Endothelial cell of umbilical vein (primary cell): ENCODE data around the gene TLE3. TPM values are rescaled to one million over a fixed set of nuclear protein-coding genes. Genes with fewer than 3 reads are reported as not detected.

Experiments used
- BruUV-seq: library from RNA; stranded (reverse); fragments of 400-500 nt; replicated peaks from 2 replicates; lab custom pipeline; 2021; lab: Mats Ljungman, UMichigan
- CTCF ChIA-PET: fragments of 300-600, 350-600 bp; sonication (Branson Sonifier 250); formaldehyde crosslinking; loops from one replicate; lab custom pipeline; 2021; ENCODE audit warnings: antibody characterized with exemption, inconsistent platforms; lab: Charles Lee
- POLR2A ChIA-PET: fragments of 300-600, 350-600 bp; sonication (Branson Sonifier 250); formaldehyde crosslinking; loops from one replicate; lab custom pipeline; 2021; ENCODE audit warnings: antibody characterized with exemption, inconsistent platforms; lab: Charles Lee
- DNase-seq: peaks from one replicate; pipeline ENCODE4 v3.0.0-alpha.2; 2011; ENCODE audit warnings: low read depth, low spot score
- FAIRE-seq: peaks from 2 replicates; lab custom pipeline; 2011; peaks lifted over from hg19 to GRCh38; lab: Jason Lieb, UNC
- H2AFZ ChIP-seq: 2 replicates; pipeline ENCODE4 v1.6.0; 2012; ENCODE audit warnings: low read depth, low read length, control low read depth, inconsistent platforms
- H3K27ac ChIP-seq: 2 replicates; pipeline ENCODE4 v1.5.1; 2011; ENCODE audit warnings: low read depth, mild to moderate bottlenecking, control low read depth, low read length, moderate library complexity; ENCODE audit not compliant: insufficient read depth
- H3K27me3 ChIP-seq, 2 experiments: 2 replicates each; pipeline versions ENCODE4 v1.6.0 to v1.6.1; 2011; ENCODE audit warnings: low read length in 2 of 2, mixed read lengths in 1 of 2; ENCODE audit not compliant: control insufficient read depth in 2 of 2, insufficient read depth in 2 of 2
- H3K36me3 ChIP-seq, 2 experiments: 2 replicates in 1 of 2; 3 replicates in 1 of 2; pipeline ENCODE4 v1.5.1; 2011; ENCODE audit warnings: low read length in 2 of 2, mild to moderate bottlenecking in 1 of 2, moderate library complexity in 1 of 2; ENCODE audit not compliant: control insufficient read depth in 2 of 2, insufficient read depth in 2 of 2; ENCODE audit errors: extremely low read depth in 1 of 2
- H3K4me1 ChIP-seq: 3 replicates; pipeline ENCODE4 v1.5.1; 2011; ENCODE audit warnings: mild to moderate bottlenecking, low read length; ENCODE audit not compliant: control insufficient read depth, insufficient read depth; ENCODE audit errors: extremely low read depth
- H3K4me2 ChIP-seq: 2 replicates; pipeline ENCODE4 v1.6.1; 2011; ENCODE audit warnings: low read length, control low read depth, mixed read lengths; ENCODE audit not compliant: insufficient read depth
- H3K4me3 ChIP-seq, 3 experiments: fragments of 200-600 bp in 1 of 3; sonication (generic), shearing (Covaris generic) in 1 of 3; replicated peaks in 1 of 3; 2 replicates each; pipeline ENCODE4 v1.5.1; 2011 to 2016; ENCODE audit warnings: control low read depth in 3 of 3, low read length in 3 of 3, mild to moderate bottlenecking in 2 of 3, inconsistent platforms in 1 of 3, low read depth in 1 of 3, moderate library complexity in 1 of 3; ENCODE audit not compliant: insufficient read depth in 1 of 3
- H3K79me2 ChIP-seq: 2 replicates; pipeline ENCODE4 v1.6.0; 2012; ENCODE audit warnings: low read length, inconsistent platforms; ENCODE audit not compliant: control insufficient read depth, insufficient read depth
- H3K9ac ChIP-seq: replicated peaks from 2 replicates; pipeline ENCODE3; 2011; ENCODE audit warnings: low read length, control low read depth; ENCODE audit not compliant: insufficient read depth; ENCODE audit errors: extremely low read depth
- H3K9me1 ChIP-seq: replicated peaks from 3 replicates; pipeline ENCODE4 v1.6.0; 2011; ENCODE audit warnings: mild to moderate bottlenecking, low read length; ENCODE audit not compliant: control insufficient read depth, insufficient read depth; ENCODE audit errors: extremely low read depth
- H3K9me3 ChIP-seq: replicated peaks from 2 replicates; pipeline ENCODE4 v1.5.1; 2012; ENCODE audit warnings: low read length, inconsistent platforms; ENCODE audit not compliant: control insufficient read depth, insufficient read depth
- H4K20me1 ChIP-seq: replicated peaks from 2 replicates; pipeline ENCODE3; 2011; ENCODE audit warnings: mild to moderate bottlenecking, low read length; ENCODE audit not compliant: control insufficient read depth, insufficient read depth; ENCODE audit errors: extremely low read depth
- CTCF ChIP-seq, 2 donors: IDR thresholded peaks; 1 replicate in 1 of 2; 2 replicates in 1 of 2; pipeline ENCODE4 v1.5.1; 2011; ENCODE audit warnings: low read length in 2 of 2, mild to moderate bottlenecking in 2 of 2, moderate library complexity in 2 of 2, control low read depth in 1 of 2, inconsistent platforms in 1 of 2, low read depth in 1 of 2; ENCODE audit not compliant: insufficient read depth in 1 of 2; ENCODE audit errors: extremely low read depth in 1 of 2
- EZH2 ChIP-seq: IDR thresholded peaks from 2 replicates; pipeline ENCODE4 v1.6.1; 2012; ENCODE audit warnings: borderline replicate concordance, low read depth, mild to moderate bottlenecking, moderate library complexity, low read length, inconsistent platforms; ENCODE audit not compliant: severe bottlenecking
- FOS ChIP-seq: IDR thresholded peaks from 2 replicates; pipeline ENCODE4 v1.6.1; 2011; ENCODE audit warnings: mild to moderate bottlenecking, low read length, moderate library complexity, borderline replicate concordance; ENCODE audit not compliant: insufficient read depth
- GATA2 ChIP-seq: IDR thresholded peaks from 2 replicates; pipeline ENCODE4 v1.7.0; 2011; ENCODE audit warnings: low read depth, mild to moderate bottlenecking, moderate library complexity, mixed read lengths, low read length; ENCODE audit not compliant: insufficient read length, insufficient read depth
- JUN ChIP-seq: IDR thresholded peaks from 2 replicates; pipeline ENCODE4 v1.6.1; 2011; ENCODE audit warnings: borderline replicate concordance, low read depth; ENCODE audit not compliant: insufficient read length, insufficient read depth
- MAX ChIP-seq: IDR thresholded peaks from 2 replicates; pipeline ENCODE4 v1.6.1; 2011; ENCODE audit not compliant: insufficient read depth, insufficient read length
- MYC ChIP-seq: IDR thresholded peaks from one replicate; pipeline ENCODE4 v1.6.1; 2011; ENCODE audit warnings: mild to moderate bottlenecking, low read depth, low read length
- POLR2A ChIP-seq: IDR thresholded peaks from 2 replicates; pipeline ENCODE4 v1.6.1; 2012; ENCODE audit warnings: low read depth, mild to moderate bottlenecking, control low read depth, low read length
- POLR2AphosphoS5 ChIP-seq: IDR thresholded peaks from 2 replicates; pipeline ENCODE4 v1.6.1; 2012; ENCODE audit warnings: low read depth, mild to moderate bottlenecking, control low read depth, low read length, moderate library complexity; ENCODE audit not compliant: insufficient read depth
- dilution Hi-C: fragments of 300-500 bp; cut with MboI; formaldehyde crosslinking; loops from one replicate; pipeline ENCODE4 v1.15.0; 2019; ENCODE audit warnings: low sequenced_read_pairs; ENCODE audit not compliant: extremely low pct_ligation_motif_present
- intact Hi-C: fragments of 100-400 bp; cut with micrococcal nuclease; formaldehyde crosslinking; loops from one replicate; pipeline ENCODE4 v1.10.0; 2022
- polyA plus RNA-seq, 4 experiments: library from polyadenylated mRNA; depleted of rRNA in 3 of 4; stranded (reverse) in 3 of 4; unstranded in 1 of 4; fragments of >200 nt; gene quantifications; 2 replicates each; pipeline versions ENCODE4 v1.2.1 to v1.2.3, GENCODE V29; 2011 to 2012; ENCODE audit warnings: missing spikeins in 1 of 4
- total RNA-seq: library from RNA; stranded (reverse); gene quantifications from 2 replicates; pipeline ENCODE4 v1.2.3, GENCODE V29; 2021

The TLE3 gene
- total and polyA plus RNA-seq, 2 donors (not counting 3 experiments of a cell fraction or from before 2014, with no cell fraction given) = 40.5 to 56.9 TPM

GRCh38 chr15:70060993-70061305 lies 36.8 kb downstream of the TLE3 start:
- intact Hi-C loops (no loop called here), dilution Hi-C loops (no loop called here)
- TF ChIP-seq CTCF (IDR thresholded peaks at IDR 0.05; ENCODE audit: extremely low read depth in 1 of 2, insufficient read depth in 1 of 2, low read depth in 1 of 2, low read length in 2 of 2) = no peak
- Histone ChIP-seq H4K20me1 (no peaks in the 10 kb centered on the region), H2AFZ (no peak overlapping the region), H3K4me2 (no peak overlapping the region), H3K27ac (no peak overlapping the region), H3K4me1 (peaks cover 6% of the 10 kb centered on the region), H3K9ac (no peak overlapping the region), H3K4me3 (no peak overlapping the region), H3K9me3 (no peaks in the 10 kb centered on the region), H3K36me3 (peaks cover 20 to 73% of the 10 kb centered on the region in 2 experiments), H3K27me3 (no peaks in the 10 kb centered on the region), H3K9me1 (no peaks in the 10 kb centered on the region), H3K79me2 (no peaks in the 10 kb centered on the region)
- FAIRE-seq (no peak), DNase-seq (no peak)
- ChIA-PET CTCF (no interaction called here), POLR2A (no interaction called here)
- BruUV-seq = no TSS peak

GRCh38 chr15:70060214-70060992 lies 37.3 kb downstream of the TLE3 start:
- no peaks in the 10 kb centered on the region for H3K79me2 ChIP-seq
- BruUV-seq = no TSS peak
- no peak overlapping the region for H3K4me3 ChIP-seq
- H3K9me3 ChIP-seq = no peaks in the 10 kb centered on the region
- no peaks in the 10 kb centered on the region for H3K27me3 ChIP-seq
- no peaks in the 10 kb centered on the region for H3K9me1 ChIP-seq
- no peak overlapping the region for H3K9ac ChIP-seq
- dilution Hi-C loops (no loop called here), intact Hi-C loops (no loop called here)
- no peaks in the 10 kb centered on the region for H4K20me1 ChIP-seq
- H3K36me3 ChIP-seq = peaks cover 21 to 74% of the 10 kb centered on the region in 2 experiments
- TF ChIP-seq FOS (no peak), MYC (no peak), POLR2AphosphoS5 (no peak), MAX (no peak), CTCF (IDR thresholded peaks at IDR 0.05; ENCODE audit: extremely low read depth in 1 of 2, insufficient read depth in 1 of 2, low read depth in 1 of 2, low read length in 2 of 2) (no peak), JUN (no peak), POLR2A (no peak), EZH2 (no peak), GATA2 (no peak)
- FAIRE-seq (no peak), DNase-seq (no peak)
- H3K27ac ChIP-seq = no peak overlapping the region
- no peak overlapping the region for H3K4me2 ChIP-seq
- CTCF ChIA-PET = no interaction called here
- H2AFZ ChIP-seq = no peak overlapping the region
- peaks cover 6% of the 10 kb centered on the region for H3K4me1 ChIP-seq
- POLR2A ChIA-PET = no interaction called here
